ENCODE measurements around the gene ALG3.

Gene ALG3

DNA sequence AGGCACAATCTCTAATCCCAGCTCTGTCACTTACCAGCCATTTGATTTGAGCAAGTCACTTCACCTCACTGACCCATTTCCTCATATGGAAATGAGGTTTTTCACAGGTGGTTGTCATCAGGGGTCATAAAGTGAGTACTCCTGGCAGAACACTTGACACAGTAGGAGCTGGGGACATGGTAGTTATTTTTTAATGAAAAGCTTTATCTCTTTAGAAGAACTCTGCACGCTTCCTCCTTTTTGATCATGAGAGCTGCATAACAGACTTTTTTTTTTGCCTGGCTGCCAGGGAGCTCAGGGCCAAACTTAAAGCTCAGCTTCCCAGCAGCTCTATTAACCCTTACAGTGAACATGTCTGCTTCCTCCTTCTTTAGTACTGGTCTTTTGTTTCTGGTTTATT is 11.0 kb downstream of the ALG3 start:
- TF ChIP-seq ZFX (IDR thresholded peaks at IDR 0.05), result no peak
- TF ChIP-seq, protein P1, sequence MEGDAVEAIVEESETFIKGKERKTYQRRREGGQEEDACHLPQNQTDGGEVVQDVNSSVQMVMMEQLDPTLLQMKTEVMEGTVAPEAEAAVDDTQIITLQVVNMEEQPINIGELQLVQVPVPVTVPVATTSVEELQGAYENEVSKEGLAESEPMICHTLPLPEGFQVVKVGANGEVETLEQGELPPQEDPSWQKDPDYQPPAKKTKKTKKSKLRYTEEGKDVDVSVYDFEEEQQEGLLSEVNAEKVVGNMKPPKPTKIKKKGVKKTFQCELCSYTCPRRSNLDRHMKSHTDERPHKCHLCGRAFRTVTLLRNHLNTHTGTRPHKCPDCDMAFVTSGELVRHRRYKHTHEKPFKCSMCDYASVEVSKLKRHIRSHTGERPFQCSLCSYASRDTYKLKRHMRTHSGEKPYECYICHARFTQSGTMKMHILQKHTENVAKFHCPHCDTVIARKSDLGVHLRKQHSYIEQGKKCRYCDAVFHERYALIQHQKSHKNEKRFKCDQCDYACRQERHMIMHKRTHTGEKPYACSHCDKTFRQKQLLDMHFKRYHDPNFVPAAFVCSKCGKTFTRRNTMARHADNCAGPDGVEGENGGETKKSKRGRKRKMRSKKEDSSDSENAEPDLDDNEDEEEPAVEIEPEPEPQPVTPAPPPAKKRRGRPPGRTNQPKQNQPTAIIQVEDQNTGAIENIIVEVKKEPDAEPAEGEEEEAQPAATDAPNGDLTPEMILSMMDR (conservative IDR thresholded peaks at IDR 0.05), result no peak
- no peak overlapping the region for H3K27ac ChIP-seq

DNA sequence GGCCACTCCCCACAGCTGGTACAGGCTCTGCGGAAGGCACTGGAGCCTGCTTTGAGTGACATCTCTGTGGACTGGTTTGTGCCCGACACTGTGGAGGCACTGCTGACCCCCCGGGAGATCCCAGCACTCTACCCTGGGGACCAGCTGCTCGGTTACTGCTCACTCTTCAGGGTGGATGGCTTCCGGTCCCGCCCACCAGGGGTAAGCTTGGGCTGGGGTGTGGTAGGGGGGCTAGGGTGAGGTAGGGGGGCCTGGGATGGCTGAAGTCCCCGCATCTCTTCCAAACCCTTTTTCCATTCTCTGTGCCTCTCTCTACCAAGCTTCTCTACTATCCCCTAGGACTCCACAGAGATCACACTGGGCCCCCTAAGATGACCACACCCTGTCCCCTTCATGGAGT is 11.6 kb downstream of the ALG3 start:
- no peak overlapping the region for H3K27ac ChIP-seq
- TF ChIP-seq ZFX (IDR thresholded peaks at IDR 0.05), result no peak
- TF ChIP-seq, protein P1 (conservative IDR thresholded peaks at IDR 0.05), result no peak

DNA sequence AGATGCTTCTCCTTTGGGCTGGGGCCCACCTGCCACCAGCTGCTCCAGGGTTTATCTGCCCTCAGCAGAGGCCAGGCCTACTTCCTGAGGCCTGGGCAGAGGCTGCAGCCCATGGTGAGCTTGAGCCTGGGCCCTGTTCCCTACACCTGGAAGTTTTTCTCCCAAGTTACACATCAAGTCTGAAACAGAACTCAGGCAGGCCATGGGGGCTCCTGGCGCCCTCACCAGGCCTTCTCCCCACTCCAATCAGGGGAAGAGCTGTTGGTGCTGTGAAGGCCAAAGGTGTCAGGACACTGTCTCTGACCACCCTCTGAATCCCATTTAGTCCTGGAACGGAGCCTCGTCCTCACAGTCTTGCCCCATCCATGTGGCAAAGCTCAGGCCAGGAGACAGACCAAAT is 12.1 kb downstream of the ALG3 start:
- TF ChIP-seq ZFX (IDR thresholded peaks at IDR 0.05), result no peak
- TF ChIP-seq, protein P1 (conservative IDR thresholded peaks at IDR 0.05), result no peak
- no peak overlapping the region for H3K27ac ChIP-seq

DNA sequence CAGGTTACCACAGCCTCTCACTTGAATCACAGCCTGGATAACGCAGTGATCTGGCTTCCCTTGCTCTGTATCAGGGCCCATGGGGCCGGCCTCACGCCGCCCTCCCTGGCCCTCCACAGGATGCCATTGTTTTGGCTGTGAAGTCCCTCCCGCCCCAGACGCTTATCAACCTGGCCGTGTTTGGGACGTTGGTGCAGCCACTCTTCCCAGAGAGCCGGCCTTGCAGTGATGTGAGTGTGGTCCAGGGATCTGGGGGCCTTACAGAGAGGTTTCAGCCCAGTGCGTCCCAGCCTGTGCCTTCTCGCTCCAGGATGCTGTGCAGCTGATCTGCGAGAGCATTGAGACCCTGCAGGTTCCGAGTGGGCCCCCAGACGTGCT is 12.7 kb downstream of the ALG3 start:
- no peak for TF ChIP-seq ZFX (IDR thresholded peaks at IDR 0.05)
- TF ChIP-seq, protein P1 (conservative IDR thresholded peaks at IDR 0.05), result no peak
- no peak overlapping the region for H3K27ac ChIP-seq

DNA sequence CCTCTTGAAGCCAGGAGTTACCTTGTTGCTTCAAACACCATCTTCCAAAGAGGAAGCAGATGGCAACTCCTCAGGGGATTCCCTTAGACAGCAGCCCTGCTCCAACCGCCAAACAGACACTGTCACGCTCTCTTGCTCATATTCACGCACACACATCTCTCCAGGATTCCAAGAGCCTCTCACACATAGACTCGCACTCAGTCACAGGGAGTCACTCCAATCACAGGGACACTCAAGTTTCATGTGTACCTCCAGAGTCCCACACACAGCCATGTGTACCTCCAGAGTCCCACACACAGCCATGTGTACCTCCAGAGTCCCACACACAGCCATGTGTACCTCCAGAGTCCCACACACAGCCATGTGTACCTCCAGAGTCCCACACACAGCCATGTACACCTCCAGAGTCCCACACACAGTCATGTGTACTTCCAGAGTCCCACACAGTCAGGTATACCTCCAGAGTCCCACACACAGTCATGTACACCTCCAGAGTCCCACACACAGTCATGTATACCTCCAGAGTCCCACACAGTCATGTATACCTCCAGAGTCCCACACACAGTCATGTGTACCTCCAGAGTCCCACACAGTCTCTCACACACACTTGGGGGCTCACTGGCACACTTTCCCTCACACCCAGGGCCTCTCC is 13.3 kb downstream of the ALG3 start:
- TF ChIP-seq, protein P1 (conservative IDR thresholded peaks at IDR 0.05), result no peak
- TF ChIP-seq ZFX (IDR thresholded peaks at IDR 0.05), result no peak
- no peak overlapping the region for H3K27ac ChIP-seq

DNA sequence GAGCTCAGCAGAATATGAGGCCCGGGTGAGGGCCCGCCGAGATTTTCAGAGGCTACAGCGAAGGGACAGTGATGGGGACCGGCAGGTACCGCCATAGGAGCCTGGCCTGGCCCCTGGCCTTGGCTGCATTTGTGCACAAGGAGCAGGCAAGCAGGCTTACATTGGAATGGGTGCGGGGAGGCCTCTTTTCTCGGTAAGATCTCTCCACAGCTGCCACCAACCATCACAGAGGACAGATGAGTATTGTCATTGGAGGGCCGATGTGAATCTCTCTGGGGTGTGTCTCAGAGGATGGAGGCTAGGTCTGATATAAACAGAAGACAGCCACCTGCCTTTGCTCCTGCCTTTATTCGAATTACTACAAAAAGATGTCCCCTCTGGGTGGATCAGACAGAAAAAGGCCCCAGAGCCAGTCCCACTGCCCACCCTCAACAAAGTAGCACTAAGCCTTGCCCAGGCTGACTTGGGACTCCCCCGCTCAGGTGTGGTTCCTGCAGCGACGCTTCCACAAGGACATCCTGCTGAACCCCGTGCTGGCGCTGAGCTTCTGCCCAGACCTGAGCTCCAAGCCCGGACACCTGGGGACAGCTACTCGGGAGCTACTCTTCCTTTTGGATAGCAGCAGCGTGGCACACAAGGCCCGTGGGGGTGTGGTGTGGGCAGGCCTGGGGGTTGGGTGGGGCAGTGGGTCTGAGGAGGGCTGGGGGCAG is 13.9 kb downstream of the ALG3 start:
- TF ChIP-seq, protein P1 (conservative IDR thresholded peaks at IDR 0.05), result no peak
- no peak for TF ChIP-seq ZFX (IDR thresholded peaks at IDR 0.05)

DNA sequence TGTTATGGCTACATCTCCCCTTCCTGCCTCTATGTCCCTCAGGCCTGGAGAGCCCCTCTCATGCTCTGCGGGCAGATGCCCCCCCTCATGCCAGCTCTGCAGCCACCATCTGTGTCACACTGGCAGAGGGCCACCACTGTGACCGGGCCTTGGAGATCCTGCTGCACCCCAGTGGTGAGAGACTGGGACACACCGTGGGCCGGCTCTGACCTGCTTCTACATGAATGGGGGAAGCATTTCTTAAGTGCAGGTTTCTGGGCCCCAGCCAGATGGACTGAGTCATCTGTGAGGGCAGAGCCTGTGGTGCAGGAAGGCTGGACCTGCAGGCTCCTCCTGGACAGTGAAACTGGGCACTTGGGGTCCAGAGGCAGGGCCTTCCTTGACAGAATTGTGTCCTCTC is 14.5 kb downstream of the ALG3 start:
- TF ChIP-seq, protein P1 (conservative IDR thresholded peaks at IDR 0.05), result no peak
- TF ChIP-seq ZFX (IDR thresholded peaks at IDR 0.05), result no peak
- H3K27ac ChIP-seq, result no peak overlapping the region

More for the DNA sequence above, 13.9 kb downstream of the ALG3 start:
- H3K27ac ChIP-seq, result no peak overlapping the region

All from C4-2B (cell line).